PFSK-1 (cell line): ENCODE results near the gene PLXDC2.

Experiments used
- FOXP2 ChIP-seq: optimal IDR thresholded peaks from 2 replicates; pipeline ENCODE3; 2011; ENCODE audit warnings: borderline replicate concordance, control low read depth, inconsistent platforms; ENCODE audit not compliant: insufficient read depth; ENCODE audit errors: extremely low read length, extremely low read depth
- POLR2AphosphoS5 ChIP-seq: IDR thresholded peaks from 2 replicates; pipeline ENCODE4 v1.6.1; 2012; ENCODE audit warnings: low read depth, mild to moderate bottlenecking, control low read depth, low read length, moderate library complexity
- REST ChIP-seq, 2 experiments: IDR thresholded peaks; 2 replicates each; pipeline versions ENCODE4 v1.6.1 to v1.8.0; 2011 to 2012; ENCODE audit warnings: low read depth in 2 of 2, low read length in 2 of 2, control low read depth in 1 of 2, inconsistent platforms in 1 of 2, mild to moderate bottlenecking in 1 of 2, moderate library complexity in 1 of 2; ENCODE audit not compliant: insufficient read depth in 1 of 2
- SIN3A ChIP-seq: IDR thresholded peaks from 2 replicates; pipeline ENCODE4 v1.6.1; 2012; ENCODE audit warnings: mild to moderate bottlenecking, low read length, moderate library complexity, borderline replicate concordance; ENCODE audit not compliant: insufficient read depth
- TAF1 ChIP-seq: IDR thresholded peaks from 2 replicates; pipeline ENCODE4 v1.6.1; 2012; ENCODE audit warnings: low read length, control low read depth, borderline replicate concordance; ENCODE audit not compliant: insufficient read depth

- no peak for TF ChIP-seq POLR2AphosphoS5
- no peak for TF ChIP-seq TAF1
- no peak for TF ChIP-seq SIN3A
- TF ChIP-seq REST (IDR thresholded peaks at IDR 0.05; ENCODE audit: insufficient read depth in 1 of 2, low read depth in 2 of 2, low read length in 2 of 2): no peak
- no peak for TF ChIP-seq FOXP2
Observed at GRCh38 chr10:19925064-19925463, 108.8 kb downstream of the PLXDC2 start.
